NCI-H460 (cell line): ENCODE results near the gene DIAPH2. TPM values are rescaled to one million over a fixed set of nuclear protein-coding genes. Genes with fewer than 3 reads are reported as not detected.

Experiments
- DNase-seq: peaks from one replicate; pipeline ENCODE4 v3.0.0-alpha.2; 2016; ENCODE audit warnings: low read depth; ENCODE audit errors: extremely low read depth
- small RNA-seq, 2 experiments: library from RNA; depleted of rRNA; stranded (forward); fragments of <200 nt; gene quantifications; one replicate each; pipeline ENCODE3, GENCODE V24; 2014
- total RNA-seq: library from RNA; depleted of rRNA; stranded (reverse); fragments of >200 nt; shearing (Covaris generic); gene quantifications from 2 replicates; pipeline ENCODE4 v1.2.3, GENCODE V29; 2014; rRNA removed

DIAPH2 gene
- total RNA-seq, 1 experiment from 2014 or later = 29.6 TPM

DNA sequence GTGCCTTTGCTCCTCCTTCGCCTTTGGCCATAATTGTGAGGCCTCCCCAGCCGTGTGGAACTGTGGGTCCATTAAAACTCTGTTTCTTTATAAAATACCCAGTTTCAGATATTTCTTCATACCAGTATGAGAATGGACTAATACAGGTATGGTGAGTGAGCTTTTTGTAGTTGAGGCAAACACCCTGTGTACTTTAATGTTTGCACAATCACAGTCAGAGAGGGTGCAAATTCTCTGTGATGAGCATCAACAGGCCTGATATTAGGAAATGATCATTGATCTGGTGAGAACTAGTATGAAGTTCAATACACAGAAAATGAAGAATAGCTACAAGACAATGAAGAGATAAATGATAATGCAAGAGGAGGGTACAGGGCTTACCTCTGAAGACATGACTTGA, 943.7 kb downstream of the DIAPH2 start:
- no peak for DNase-seq

DNA sequence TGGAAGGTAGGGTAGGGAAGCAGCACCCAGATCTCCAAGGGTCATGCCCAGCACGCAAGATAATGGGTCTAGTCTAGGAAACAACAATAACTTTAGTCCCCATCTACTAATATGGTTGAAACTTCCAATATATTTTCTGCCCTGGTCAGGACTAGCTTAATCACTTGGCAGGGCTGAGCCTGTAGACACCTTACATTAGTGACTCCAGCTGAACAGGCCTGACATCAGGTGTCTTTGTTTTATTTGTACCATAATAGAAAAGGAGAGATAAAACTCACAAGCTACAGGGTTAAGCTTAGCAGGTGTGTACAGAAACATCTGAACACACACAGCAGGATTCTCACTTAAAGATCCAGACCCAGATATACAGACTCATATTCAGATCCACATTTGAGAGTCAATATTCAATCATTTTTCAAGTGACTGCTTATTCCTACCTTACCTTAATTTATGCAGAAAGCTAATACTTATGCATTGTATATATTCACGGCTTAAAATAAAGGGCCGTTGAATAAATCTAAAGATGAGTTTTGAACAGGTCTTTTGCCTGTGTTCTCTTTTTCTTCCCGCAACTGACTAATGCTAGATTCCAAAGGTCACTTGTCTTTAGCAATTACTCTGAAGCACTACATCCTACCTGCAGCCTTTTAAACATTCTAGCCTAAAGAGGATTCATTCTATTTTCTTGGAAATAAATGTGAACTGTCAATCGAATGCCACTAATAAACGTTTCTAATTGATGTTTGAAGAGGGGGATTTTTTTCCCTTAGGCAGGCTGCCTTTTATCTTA, 944.4 kb downstream of the DIAPH2 start:
- no peak for DNase-seq

DNA sequence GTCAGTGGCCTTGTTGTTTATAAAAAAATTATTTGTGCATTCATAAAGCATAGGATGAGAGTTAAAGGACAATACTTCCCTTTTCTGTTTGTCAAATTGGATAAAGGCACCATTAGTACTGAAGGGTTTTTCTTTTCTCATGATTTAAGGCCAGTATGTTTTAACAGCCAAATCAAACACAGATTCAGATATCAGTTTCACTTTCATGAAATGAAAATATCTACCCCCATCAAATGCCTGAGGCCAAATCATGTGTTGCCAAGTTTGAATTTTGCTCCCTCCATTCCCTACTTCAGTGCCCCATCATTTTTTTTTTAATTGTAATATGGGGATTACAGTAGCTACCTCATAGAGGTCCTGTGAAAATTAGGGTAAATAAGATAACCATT, 944.9 kb downstream of the DIAPH2 start:
- DNase-seq = no peak

DNA sequence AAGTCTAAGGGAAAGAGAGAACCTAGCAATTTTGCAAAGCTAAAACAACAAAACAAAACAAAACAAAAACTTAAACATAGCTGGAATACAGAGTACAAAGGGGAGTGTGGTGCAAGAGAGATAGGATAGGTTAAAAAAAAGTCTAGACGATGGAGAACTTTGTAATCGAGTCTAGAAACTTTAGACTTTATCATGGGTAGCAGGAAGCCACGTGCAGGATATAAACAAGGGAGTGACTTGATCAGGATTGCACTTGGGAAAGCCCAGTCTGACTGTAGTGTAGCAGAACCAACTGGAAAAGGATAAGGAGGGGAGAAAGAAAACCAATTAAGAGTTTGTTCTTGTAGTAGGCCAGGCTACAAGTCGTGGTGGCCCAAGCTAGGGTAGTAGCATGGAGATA, 949.2 kb downstream of the DIAPH2 start:
- no peak for DNase-seq

DNA sequence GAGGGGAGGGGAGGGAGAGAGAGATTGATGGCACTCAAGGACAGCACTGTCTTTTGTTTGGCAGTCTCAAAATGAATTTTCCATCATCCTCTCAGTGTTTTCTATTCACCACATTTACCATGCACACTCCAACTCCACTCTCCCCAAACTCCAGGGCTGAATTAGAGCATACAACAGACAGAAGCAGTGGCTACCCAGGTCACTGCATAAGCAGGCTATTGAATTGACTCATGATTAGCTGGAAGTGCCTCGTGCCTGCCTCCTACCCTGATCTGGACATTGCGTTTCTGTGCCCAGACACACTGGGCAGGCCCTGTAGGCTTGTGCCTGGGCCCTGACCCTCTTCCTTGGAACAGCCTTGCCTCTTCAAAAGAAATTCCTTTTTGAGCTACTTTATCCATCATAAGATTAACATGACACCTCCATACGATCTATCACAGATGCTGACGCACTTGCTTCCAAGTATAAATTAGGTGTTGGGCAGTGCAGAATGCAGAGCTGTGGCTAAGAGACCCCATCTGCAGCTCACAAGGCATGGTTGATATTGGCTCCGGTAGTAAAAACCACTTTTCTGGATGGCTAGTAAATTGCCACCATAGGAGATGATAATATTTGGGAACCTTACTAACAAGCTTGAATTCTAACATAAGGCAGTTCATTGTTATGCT, 952.0 kb downstream of the DIAPH2 start:
- DNase-seq = no peak

DNA sequence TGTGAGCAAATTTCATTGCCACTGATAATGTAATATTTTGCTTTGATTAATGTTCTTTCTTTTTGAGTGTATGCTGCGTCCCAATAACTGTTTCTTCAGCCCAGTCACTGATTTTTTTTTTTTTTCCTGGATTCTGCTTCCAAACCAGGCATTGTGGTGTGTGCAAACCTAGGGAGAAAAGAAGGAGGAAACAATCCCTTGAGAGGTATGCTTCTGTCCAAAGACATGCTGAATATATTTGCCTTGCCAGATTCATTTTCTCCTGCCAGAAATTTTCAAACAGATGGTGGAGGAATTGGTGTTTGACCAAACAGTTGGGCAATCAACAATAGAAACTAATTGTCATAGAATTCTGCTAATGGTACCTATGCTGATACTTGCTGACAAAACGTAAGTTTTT, 952.6 kb downstream of the DIAPH2 start:
- DNase-seq = no peak

DNA sequence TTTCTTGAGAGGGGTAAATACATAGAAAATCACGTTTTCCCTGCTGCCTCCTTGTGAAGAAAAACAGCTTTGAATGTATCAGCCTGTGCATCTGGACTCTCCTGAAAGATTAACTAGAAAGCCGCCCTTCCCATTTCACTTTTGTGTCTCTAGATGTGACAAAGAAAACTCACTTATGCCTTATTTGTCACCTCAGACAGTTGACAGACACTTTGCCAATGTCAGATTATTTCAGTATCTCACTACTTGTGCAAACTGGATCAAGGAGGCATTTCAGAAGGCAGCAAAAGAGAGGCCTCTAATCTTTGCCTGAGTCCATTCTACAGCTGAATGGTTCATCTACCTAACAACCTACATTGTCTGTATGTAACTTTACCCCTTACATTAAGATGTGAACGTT, 954.0 kb downstream of the DIAPH2 start:
- no peak for DNase-seq

DNA sequence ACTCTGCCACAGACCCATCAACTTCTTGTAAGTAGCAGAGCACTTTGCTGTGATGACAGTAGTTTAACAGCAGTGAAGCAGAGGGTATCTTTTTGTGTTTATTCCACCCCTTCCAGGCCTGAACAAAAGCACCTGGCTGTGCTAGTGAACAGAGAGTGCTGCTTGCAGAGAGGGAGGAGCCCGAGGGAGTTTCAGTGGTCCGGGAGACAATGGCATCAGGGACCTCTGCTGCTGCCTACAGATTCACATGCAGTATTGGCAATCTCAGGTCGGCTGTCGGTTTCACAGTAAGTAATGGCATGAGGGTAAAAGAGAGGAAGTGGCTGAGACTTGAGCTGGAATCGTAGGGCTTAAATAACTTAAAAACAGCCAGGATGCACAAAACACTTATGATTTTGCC, 954.9 kb downstream of the DIAPH2 start:
- no peak for DNase-seq

Small RNA genes within 50 kb of the gene (small RNA-seq; reads per million reads assigned to genes)
- 0 reads per million in 2 experiments for gene RF00017
- gene RF00019 = 0 reads per million in 2 experiments
- 0 reads per million in 2 experiments for gene RN7SL74P

Other genes with a start within 250 kb of the DIAPH2 start
- gene RPA4, start 199.1 kb downstream of the DIAPH2 start, total RNA-seq = 0.67 and 0.78 TPM in 2 replicates